Ureter (tissue), 1 donor: ENCODE results near the gene LRP2. TPM values are rescaled to one million over a fixed set of nuclear protein-coding genes. Genes with fewer than 3 reads are reported as not detected.

Source experiments
- DNase-seq: peaks from one replicate; pipeline ENCODE4 v3.0.0-alpha.2; 2020; ENCODE audit warnings: low spot score
- total RNA-seq: library from RNA; stranded (reverse); gene quantifications from one replicate; pipeline ENCODE4 v1.2.4, GENCODE V29; 2023
- donor health status: DM: yes; HTN: yes; CAD: no.

Gene LRP2
- total RNA-seq, 1 donor from 2014 or later: 0.13 TPM

- no peak for DNase-seq
Observed at GRCh38 chr2:169091256-169091655, 271.1 kb downstream of the LRP2 start.

GRCh38 chr2:169090133-169090820 is 272.1 kb downstream of the LRP2 start:
- no peak for DNase-seq

- no peak for DNase-seq
Observed at GRCh38 chr2:169089182-169089581, 273.2 kb downstream of the LRP2 start.

DNA sequence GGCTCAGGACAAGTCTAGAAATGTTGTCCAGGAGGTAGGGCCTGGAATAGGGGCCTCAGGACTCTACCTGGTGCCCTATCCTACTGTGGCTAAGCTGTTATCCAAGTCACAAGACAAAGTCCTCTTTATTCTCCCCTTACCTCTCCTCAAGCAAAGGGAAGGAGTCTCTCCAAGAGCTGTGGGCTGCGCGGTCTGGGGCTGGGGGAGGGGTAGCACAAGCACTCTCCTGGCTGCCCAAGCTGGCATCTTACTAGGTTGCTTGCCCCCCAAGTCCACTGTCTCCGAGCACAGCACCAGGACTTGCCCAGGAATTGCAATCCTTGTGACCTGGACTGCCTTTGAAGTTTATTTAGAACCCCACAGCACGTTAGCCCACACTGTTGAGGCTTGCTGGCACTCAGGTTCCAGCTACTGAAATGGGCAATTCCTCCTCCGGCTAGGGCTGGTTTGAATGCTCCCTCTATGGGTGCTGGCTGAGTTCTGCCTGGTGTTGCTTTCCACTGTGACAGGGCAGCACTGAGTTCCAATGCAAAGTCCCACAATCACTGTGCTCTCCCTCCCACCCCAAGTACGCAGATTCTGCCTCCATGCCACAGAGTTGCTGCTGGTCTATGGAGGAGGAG is 274.5 kb downstream of the LRP2 start:
- no peak for DNase-seq

- DNase-seq: no peak
Observed at GRCh38 chr2:169086893-169087467, 275.4 kb downstream of the LRP2 start.

DNA sequence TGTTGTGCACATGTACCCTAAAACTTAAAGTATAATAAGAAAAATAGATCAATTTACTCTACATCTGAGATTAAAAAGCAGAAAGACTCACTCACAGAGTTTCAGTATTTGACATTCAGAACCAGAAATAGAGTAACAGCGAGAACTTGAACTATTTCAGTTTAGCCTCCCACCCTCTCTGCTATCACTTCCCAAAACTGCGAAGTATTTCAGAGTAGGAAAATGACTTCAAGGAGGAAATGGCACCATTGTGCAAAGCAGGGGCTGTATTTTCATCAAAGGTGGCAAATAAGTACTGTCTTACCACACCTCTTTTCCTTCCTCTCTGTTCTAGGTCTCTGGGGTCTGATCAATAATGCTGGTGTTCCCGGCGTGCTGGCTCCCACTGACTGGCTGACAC is 279.3 kb downstream of the LRP2 start:
- no peak for DNase-seq

- DNase-seq: no peak
Observed at GRCh38 chr2:169081551-169081950, 280.8 kb downstream of the LRP2 start.

DNA sequence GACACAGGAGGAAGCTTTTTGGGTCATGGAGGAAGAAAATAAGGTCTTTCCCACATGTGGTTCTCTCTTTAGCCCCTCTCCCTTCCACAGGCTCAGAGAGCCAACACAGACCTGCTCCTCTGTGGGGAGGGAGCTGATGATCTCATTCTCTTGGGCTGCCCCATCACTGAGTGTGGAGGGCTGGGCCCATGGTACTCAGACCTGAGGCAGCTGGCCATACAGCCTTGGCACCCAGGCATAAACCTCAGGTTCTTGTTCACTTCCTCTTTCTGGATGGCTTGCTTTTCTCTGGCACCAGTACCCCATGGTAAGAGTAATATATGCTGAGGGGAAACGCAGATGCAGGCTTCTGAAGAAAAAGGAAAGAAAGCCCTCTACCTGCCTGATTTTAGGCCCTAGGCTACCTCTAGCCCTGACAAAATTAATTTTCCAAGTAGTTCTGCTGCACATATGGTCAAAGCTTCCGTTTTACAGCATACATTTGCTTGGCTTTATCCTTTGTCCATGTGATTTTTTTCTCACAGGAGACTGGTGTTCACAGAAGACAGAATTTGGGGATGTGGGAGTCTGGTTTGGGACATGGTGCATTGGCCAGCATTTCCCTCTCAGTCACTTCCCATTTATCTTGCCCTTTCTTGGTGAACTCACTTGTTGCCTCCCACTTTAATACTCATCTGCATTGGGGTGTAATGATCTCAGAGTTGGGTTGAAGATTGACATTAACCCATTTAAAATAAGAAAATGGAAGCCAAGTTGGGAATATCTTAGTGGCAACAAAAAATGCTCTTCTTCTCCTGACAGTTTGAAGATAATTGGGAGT is 281.9 kb downstream of the LRP2 start:
- no peak for DNase-seq

GRCh38 chr2:169077674-169078240 is 284.6 kb downstream of the LRP2 start:
- DNase-seq: no peak

Other genes starting within 250 kb of the LRP2 start
- gene BBS5, start 117.0 kb upstream of the LRP2 start, total RNA-seq: 18.8 TPM
- 1.1 TPM for gene KLHL41, start 147.2 kb upstream of the LRP2 start, total RNA-seq
- 27.7 TPM for gene FASTKD1, start 211.3 kb upstream of the LRP2 start, total RNA-seq
- gene PPIG, start 221.8 kb upstream of the LRP2 start, total RNA-seq: 59.2 TPM